RCC 7860 (cell line): ENCODE measurements around the gene MYLK3.

Source experiments
- DNase-seq: peaks from one replicate; pipeline ENCODE4 v3.0.0-alpha.2; 2015; ENCODE audit warnings: low spot score
- FAIRE-seq: peaks from 2 replicates; lab custom pipeline; 2012; peaks lifted over from hg19 to GRCh38; lab: Jason Lieb, UNC

Gene MYLK3

GRCh38 chr16:46728806-46729205 lies 19.3 kb downstream of the MYLK3 start:
- no peak for FAIRE-seq
- no peak for DNase-seq

DNA sequence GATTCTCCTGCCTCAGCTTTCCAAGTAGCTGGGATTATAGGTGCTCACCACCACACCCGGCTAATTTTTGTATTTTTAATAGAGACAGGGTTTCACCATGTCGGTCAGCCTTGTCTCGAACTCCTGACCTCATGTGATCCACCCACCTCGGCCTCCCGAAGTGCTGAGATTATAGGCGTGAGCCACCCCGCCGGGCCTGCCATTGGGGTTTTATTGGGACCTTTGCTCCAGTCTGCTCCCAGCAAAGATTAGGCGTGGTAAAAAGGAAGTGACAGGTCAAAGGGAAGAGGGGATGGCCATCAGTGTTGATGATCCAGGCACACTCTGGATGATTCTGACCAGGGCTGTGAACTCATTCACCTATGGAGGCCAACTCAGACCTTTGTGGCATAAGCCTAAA lies 20.5 kb downstream of the MYLK3 start:
- no peak for FAIRE-seq

DNA sequence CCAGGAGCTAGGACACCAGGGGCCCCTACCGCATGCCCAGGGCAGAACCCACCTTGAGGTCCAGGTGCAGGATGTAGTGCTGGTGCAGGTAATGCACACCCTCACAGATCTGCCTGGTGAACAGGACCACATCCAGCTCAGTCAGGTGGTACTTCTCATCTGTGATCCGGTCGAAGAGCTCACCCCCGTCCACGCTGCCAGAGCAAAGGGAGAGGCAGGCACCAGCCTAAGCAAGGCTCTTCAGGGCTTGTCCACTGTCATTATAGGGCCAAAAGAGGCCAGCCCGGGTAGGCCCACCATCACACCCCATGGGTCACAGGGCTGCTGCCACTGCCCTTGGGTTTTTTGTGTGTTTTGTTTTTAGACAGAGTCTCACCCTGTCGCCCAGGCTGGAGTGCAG lies 21.0 kb downstream of the MYLK3 start:
- no peak for DNase-seq
- FAIRE-seq: no peak

More for the DNA sequence above, 20.5 kb downstream of the MYLK3 start:
- DNase-seq: no peak

GRCh38 chr16:46721885-46722284 lies 26.3 kb downstream of the MYLK3 start:
- FAIRE-seq: no peak

GRCh38 chr16:46720619-46721018 lies 27.5 kb downstream of the MYLK3 start:
- no peak for DNase-seq
- FAIRE-seq: no peak

More at GRCh38 chr16:46721885-46722284, 26.3 kb downstream of the MYLK3 start:
- DNase-seq: no peak

DNA sequence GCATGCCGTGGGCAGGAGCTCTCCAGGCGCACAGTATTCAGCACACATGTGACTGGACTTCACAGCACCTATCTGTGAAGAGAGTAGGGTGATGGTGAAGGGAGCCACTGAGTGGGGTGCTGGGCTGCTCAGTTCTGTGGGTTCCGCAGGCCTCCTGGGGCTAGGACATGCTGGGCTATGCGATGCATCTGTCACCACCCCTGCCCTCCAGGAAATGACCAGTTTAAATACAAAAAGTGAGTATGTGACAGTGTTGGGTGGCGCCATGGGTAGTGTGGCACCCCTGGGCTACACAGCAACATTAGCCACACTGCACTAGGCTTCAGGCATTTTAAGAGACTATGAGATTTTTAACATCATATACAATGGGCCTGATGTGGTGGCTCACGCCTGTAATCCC lies 28.6 kb downstream of the MYLK3 start:
- FAIRE-seq: no peak
- no peak for DNase-seq

DNA sequence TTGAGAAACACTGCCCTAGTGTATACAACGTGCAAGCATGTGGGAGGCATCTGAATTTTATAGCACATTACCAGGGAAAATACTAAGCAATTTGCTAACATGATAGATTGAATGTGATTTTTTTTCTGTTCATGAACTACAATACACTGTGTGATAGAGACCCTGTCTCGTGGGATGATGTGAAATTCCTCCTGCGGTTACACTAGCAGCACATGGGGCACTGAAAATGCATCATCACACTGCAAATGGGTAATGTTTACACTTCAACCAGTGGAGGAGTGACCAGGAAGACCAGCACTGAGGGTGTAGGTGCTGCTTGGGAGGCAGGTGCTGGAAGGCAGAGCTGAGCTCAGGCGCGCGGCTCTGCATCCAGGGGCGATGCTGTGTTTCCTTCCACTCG lies 29.9 kb downstream of the MYLK3 start:
- DNase-seq (no peak), FAIRE-seq (no peak)

DNA sequence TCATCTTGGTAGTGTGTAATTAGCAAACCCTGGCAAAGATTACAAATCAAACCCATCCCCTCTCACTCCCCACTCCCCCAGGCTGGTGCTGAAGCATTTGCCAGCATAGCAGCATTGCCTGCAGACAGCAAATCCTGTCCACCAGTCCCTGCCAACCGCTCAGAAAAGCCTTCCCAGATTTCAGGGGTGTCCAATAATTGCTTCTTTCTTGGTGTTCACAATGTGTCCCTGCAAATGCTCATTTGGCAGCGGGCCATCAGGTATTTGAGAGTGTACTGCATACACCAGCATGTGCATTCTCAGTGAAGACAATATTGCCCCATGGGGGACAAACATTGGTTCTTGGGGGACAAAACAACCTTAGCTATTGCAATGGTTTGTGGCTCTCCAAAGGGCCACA lies 30.5 kb downstream of the MYLK3 start:
- DNase-seq (no peak), FAIRE-seq (no peak)

DNA sequence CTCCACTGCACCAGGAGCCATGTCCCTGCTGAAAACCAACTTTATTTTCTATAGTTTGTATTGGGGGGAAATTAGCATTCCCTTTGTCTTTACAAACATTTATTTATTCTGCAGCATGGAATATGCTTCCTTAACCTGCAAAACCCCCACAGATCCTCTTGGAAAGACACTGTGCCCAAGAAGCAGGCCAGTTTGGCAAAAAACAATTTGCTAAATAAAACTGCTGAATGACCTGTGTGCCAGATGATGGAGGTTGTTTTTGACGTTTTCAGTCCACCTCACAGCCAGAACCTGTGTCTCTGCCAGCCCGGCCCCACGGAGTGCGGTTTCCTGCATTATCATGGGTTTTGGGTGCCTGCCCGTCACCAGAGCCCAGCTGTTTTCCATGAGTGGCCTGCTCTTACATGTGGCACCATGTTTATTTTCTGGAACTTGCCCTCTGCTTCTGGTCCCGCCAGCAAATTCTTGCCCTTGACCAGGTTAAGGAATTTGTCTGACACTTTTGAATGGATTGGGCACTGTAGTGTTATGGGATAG lies 32.3 kb downstream of the MYLK3 start:
- DNase-seq (no peak), FAIRE-seq (no peak)

DNA sequence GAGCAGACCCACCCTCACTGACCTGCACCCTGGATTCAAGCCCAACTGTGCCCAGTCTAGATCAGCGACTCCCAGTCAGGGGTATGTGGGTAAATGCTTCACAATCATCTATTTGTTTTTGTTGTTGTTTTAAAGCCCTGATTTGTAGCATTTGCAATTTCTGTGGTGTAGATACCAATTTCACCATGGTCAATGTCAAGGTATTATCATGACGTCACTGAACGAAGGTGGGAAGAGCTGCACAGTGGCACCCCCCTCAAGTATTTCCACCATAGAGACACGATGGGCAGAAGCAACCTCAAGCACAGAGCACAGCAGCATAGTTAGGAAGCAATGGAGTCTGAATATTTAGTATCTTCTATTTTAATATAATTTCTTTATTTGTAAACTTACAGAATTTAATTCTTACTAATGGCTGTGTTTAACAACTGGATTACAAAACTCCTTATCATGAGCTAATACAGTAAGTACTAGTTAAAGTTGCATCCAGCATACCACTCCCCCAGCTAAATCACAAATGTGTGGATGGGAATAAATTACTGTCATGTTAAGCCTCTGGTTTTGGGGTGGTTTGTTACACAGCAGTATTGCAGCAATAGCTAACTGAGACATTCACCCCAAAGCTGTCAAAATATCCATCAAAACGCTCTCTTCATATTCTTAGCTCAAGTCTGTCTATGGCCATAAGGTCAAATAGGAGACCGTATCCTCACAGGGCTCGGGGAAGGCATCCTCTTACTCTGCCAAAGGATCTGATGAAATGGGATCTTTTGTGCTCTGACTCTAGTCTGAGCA lies 33.1 kb downstream of the MYLK3 start:
- FAIRE-seq (no peak), DNase-seq (no peak)

DNA sequence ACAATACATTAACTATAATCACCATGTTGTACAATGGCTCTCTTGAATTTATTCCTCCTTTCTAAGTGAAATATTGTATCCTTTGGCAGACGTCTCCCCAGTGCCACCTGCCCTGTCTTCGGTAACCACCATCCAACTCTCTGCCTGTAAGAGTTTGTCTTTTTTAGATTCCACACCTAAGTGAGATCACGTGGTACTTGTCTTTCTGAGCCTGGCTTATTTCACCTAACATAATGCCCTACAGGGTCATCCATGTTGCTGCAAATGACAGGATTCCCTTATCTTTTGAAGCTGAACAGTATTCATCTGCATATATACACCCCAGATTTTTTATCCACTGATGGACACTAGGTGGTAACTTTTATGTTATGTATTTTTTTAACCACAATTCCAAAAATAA lies 34.5 kb downstream of the MYLK3 start:
- FAIRE-seq (no peak), DNase-seq (no peak)

DNA sequence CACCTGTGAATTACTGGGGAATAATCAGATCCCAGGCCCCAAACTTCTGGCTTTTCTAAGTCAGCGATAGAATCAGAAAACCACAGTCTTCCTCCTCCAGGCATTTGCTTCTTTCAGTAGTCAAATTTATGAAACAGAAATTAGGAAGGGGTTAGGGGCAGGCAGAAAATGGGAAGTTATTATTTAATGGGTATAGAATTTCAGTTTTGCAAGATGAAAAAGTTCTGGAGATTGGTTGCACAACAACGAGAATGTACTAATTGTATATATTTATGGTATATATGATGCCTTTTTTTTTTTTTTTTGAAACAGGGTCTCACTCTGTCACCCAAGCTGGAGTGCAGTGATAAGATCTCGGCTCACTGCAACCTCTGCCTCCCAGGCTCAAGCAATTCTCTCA lies 35.2 kb downstream of the MYLK3 start:
- FAIRE-seq: no peak
- DNase-seq: no peak

- FAIRE-seq (no peak), DNase-seq (no peak)
Observed at GRCh38 chr16:46711106-46712058, 36.8 kb downstream of the MYLK3 start.

GRCh38 chr16:46709469-46710005 lies 38.6 kb downstream of the MYLK3 start:
- no peak for FAIRE-seq
- no peak for DNase-seq

GRCh38 chr16:46706642-46707041 lies 41.5 kb downstream of the MYLK3 start:
- FAIRE-seq (no peak), DNase-seq (no peak)

DNA sequence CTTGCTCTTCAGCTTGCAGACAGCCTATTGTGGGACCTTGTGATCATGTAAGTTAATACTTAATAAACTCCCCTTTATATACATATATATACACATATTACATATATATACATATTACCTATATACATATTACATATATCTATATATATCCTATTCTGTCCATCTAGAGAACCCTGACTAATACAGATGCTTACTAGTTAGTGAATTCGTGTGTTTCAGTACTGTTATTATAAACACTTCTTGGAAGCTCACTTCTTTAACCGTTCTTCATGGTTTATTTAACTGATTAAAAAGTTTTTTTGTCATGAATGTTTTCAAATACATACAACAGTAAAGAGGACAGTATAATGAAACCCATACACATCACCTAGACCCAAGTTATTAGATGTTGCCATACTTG lies 46.1 kb downstream of the MYLK3 start:
- FAIRE-seq (no peak), DNase-seq (no peak)

- FAIRE-seq (no peak), DNase-seq (no peak)
Observed at GRCh38 chr16:46701615-46702014, 46.5 kb downstream of the MYLK3 start.

DNA sequence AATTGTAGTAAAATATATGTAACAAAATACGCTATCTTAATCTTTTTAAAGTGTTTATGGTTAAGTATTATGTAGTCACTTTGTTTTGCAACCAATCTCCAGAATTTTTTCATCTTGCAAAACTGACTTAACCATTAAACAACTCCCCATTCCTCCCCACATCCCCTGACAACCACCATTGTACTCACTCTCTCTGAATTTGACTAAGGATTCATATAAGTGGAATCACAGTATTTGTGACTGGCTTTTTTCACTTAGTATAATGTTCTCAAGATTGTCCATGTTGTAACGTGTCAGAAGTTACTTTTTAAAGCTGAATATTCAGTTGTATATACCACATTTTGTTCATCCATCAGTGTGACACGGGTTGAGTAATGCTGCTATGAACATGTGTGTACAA lies 48.1 kb downstream of the MYLK3 start:
- no peak for FAIRE-seq

DNA sequence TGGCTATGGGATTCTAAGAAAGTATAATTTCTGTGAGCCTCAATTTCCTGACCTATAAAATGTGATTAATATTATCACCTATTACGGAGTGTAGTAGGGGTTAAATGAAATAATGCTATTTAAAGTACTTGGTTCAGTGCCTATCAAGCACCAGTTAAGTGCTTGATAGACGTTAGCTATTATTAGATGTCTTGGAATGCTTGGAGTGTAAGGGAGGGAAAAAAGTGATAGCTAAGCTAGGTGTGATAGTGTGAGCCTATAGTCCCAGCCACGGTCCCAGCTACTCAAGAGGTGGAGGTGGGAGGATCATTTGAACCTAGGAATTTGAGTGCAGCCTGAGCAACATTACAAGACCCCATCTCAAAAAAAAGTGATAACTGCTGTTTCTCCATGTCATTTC lies 51.2 kb downstream of the MYLK3 start:
- FAIRE-seq: no peak
- no peak for DNase-seq

More for the DNA sequence above, 48.1 kb downstream of the MYLK3 start:
- DNase-seq: no peak

- FAIRE-seq: no peak
- DNase-seq: no peak
Observed at GRCh38 chr16:46695937-46696336, 52.2 kb downstream of the MYLK3 start.

DNA sequence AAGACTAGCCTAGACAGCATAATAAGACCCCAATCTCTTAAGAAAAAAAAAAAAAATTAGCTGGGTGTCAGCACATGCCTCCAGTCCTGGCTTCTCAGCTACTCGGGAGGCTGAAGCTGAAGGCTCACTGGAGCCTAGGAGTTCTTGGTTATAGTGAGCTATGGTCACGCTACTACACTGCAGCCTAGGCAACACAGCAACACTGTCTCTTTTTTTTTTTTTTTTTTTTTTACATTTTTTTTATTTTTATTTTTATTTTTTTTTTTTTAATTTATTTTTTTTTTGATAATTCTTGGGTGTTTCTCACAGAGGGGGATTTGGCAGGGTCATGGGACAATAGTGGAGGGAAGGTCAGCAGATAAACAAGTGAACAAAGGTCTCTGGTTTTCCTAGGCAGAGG lies 54.5 kb downstream of the MYLK3 start:
- DNase-seq: no peak
- no peak for FAIRE-seq
